HAP-1 (cell line): ENCODE measurements around the gene NUDT19.
"Not testable (repeated sequence)": the region's sequence is repeated elsewhere in the genome, so short reads cannot be mapped to it uniquely, and the experiment has no call there.

ENCODE experiments used
- DNase-seq, 2 experiments: peaks; one replicate each; pipeline ENCODE4 v3.0.0-alpha.2; 2016 to 2020; ENCODE audit warnings: low spot score in 2 of 2
- H3K27me3 ChIP-seq: fragments of 250-450 bp; sonication (Bioruptor Pico); 2 replicates; pipeline ENCODE4 v1.5.1; 2020; ENCODE audit warnings: low read depth, mild to moderate bottlenecking, moderate library complexity
- H3K36me3 ChIP-seq: fragments of 250-450 bp; sonication (Bioruptor Pico); replicated peaks from 2 replicates; pipeline ENCODE4 v1.5.1; 2020; ENCODE audit warnings: mild to moderate bottlenecking
- H3K4me1 ChIP-seq: fragments of 250-450 bp; sonication (Bioruptor Pico); 2 replicates; pipeline ENCODE4 v1.5.1; 2020; ENCODE audit warnings: mild to moderate bottlenecking
- H3K4me3 ChIP-seq: fragments of 250-450 bp; sonication (Bioruptor Pico); 2 replicates; pipeline ENCODE4 v1.5.1; 2020; ENCODE audit warnings: mild to moderate bottlenecking, moderate library complexity
- H3K9me3 ChIP-seq: fragments of 250-450 bp; sonication (Bioruptor Pico); 2 replicates; pipeline ENCODE4 v1.5.1; 2020; ENCODE audit warnings: mild to moderate bottlenecking, moderate library complexity
- in situ Hi-C: fragments of 300-500 bp; cut with MboI; formaldehyde crosslinking; loops from 3 replicates; pipeline ENCODE4 v1.14.3; 2020; ENCODE audit warnings: low sequenced_read_pairs, inconsistent platforms, mixed read lengths

Gene NUDT19

DNA sequence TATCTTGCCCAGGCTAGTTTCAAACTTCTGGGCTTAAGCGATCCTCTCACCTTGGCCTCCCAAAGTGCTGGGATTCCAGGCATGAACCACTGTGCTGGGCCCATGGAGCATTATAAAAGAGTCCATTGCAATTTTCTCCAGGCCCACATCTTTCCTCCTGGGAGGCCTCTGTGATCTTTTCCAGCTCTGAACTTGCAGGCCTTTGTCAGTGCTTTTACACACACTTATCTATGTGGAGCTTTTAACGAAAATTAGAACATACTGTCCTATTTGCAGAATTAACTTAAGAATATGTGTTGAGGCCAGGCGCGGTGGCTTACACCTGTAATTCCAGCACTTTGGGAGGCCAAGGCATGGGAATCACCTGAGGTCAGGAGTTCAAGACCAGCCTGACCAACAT is 51.8 kb downstream of the NUDT19 start:
- in situ Hi-C loops = no loop called here
- DNase-seq = no peak
- H3K4me1 ChIP-seq = no peaks in the 10 kb centered on the region
- peaks cover 3% of the 10 kb centered on the region; the same call in 1 of the 2 replicates for H3K27me3 ChIP-seq
- no peaks in the 10 kb centered on the region for H3K9me3 ChIP-seq
- no peaks in the 10 kb centered on the region for H3K36me3 ChIP-seq
- no peak overlapping the region for H3K4me3 ChIP-seq

GRCh38 chr19:32744555-32745325 is 53.1 kb downstream of the NUDT19 start:
- in situ Hi-C loops = no loop called here
- no peaks in the 10 kb centered on the region for H3K36me3 ChIP-seq
- no peak overlapping the region for H3K4me3 ChIP-seq
- no peaks in the 10 kb centered on the region for H3K4me1 ChIP-seq
- peaks cover 3% of the 10 kb centered on the region; the same call in 1 of the 2 replicates for H3K27me3 ChIP-seq
- no peak for DNase-seq
- H3K9me3 ChIP-seq = no peaks in the 10 kb centered on the region

- H3K9me3 ChIP-seq, DNase-seq, H3K36me3 ChIP-seq, H3K4me3 ChIP-seq, in situ Hi-C loops, H3K4me1 ChIP-seq, H3K27me3 ChIP-seq: not testable (repeated sequence)
Observed at GRCh38 chr19:32745594-32746251, 54.1 kb downstream of the NUDT19 start.

DNA sequence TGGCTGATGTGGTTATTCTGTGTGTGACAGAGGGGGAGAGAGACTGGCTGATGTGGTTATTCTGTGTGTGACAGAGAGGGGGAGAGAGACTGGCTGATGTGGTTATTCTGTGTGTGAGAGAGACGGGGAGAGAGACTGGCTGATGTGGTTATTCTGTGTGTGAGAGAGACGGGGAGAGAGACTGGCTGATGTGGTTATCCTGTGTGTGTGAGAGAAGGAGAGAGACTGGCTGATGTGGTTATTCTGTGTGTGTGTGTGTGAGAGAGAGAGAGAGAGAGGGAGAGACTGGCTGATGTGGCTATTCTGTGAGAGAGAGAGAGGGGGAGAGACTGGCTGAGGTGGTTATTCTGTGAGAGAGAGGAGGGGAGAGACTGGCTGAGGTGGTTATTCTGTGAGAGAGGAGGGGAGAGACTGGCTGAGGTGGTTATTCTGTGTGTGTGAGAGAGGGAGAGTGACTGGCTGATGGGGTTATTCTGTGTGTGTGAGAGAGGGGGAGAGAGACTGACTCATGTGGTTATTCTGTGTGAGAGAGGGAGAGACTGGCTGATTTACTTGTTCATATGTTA is 55.1 kb downstream of the NUDT19 start:
- H3K4me1 ChIP-seq, H3K4me3 ChIP-seq, H3K9me3 ChIP-seq, H3K27me3 ChIP-seq, DNase-seq, H3K36me3 ChIP-seq, in situ Hi-C loops: not testable (repeated sequence)

DNA sequence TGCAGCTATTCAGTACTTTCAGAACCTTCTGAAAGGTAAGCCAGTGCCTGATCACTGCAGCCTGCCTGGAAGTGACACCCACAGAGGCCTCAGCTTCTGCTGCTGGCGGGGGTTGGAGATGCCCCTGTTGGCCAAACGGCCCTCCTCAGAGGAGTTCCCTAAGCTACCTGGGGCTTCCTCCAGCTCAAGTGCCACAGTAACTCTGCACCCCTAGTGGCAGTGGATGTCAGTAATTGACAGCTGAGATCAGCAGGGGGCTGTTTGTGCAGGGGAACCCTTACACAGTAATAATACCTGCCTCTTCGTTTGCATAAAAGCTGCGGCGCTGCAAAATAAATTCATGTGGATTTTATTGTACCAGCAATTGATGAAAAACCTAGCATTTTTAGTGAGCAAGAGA is 56.9 kb downstream of the NUDT19 start:
- Histone ChIP-seq H3K4me3 (no peak overlapping the region), H3K36me3 (no peaks in the 10 kb centered on the region), H3K27me3 (peaks cover 5% of the 10 kb centered on the region; the same call in 1 of the 2 replicates), H3K9me3 (no peaks in the 10 kb centered on the region), H3K4me1 (no peaks in the 10 kb centered on the region)
- in situ Hi-C loops = no loop called here
- peak in 1 of 2 experiments; percentile 14 for DNase-seq

DNA sequence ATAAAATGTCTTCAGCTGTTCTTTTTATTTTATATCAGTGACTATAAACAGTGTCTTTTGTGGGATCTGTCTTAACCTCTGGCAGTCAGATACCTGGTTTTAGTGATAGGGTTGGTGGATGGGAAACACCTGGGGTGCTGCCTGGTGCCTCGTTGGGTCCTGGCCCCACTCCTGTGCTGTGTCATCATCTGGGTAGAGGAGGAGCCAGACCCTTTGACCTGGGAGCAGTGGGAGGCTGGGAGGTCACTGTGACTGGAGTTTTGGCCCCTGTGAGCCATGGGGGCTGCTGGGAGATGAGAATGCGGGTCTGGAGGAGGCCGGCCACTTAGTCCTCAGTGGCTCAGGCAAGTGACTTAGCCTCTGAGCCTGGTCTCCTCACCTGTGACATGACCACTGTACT is 57.3 kb downstream of the NUDT19 start:
- H3K36me3 ChIP-seq = no peaks in the 10 kb centered on the region
- no peak for DNase-seq
- in situ Hi-C loops = no loop called here
- no peaks in the 10 kb centered on the region for H3K4me1 ChIP-seq
- no peaks in the 10 kb centered on the region for H3K9me3 ChIP-seq
- no peak overlapping the region for H3K4me3 ChIP-seq
- peaks cover 5% of the 10 kb centered on the region; the same call in 1 of the 2 replicates for H3K27me3 ChIP-seq

GRCh38 chr19:32749361-32749760 is 57.7 kb downstream of the NUDT19 start:
- Histone ChIP-seq H3K4me3 (no peak overlapping the region), H3K36me3 (no peaks in the 10 kb centered on the region), H3K27me3 (peaks cover 5% of the 10 kb centered on the region; the same call in 1 of the 2 replicates), H3K4me1 (no peaks in the 10 kb centered on the region), H3K9me3 (no peaks in the 10 kb centered on the region)
- no peak for DNase-seq
- in situ Hi-C loops = no loop called here

DNA sequence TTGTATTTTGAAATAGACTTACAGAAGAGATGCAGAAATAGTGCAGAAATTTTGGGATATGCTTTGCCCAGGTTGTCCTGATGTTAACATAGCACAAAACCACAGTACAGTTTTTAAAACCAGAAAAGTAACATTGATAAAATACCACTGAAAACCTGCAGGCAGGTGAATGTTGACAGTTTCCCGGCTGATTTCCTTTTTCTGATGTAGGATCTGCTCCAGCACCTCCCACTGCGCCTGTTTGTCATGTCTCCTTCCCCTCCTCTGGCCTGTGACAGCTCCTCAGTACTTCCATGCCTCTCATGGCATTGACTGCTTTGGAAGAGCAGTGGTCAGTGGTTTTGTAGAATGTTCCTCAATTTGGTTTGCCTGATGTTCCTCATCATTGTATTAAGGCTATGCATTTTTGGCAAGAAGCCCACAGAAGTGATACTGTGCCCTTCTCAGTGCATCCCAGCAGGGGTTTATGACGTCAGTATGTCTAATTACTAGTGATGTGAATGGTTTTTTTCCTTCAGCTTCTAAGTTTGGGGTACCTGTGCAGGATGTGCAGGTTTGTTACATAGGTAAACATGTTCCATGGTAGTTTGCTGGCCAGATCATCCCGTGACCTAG is 58.9 kb downstream of the NUDT19 start:
- no peak for DNase-seq
- no peaks in the 10 kb centered on the region for H3K9me3 ChIP-seq
- peaks cover 5% of the 10 kb centered on the region; the same call in 1 of the 2 replicates for H3K27me3 ChIP-seq
- no peaks in the 10 kb centered on the region for H3K36me3 ChIP-seq
- no peak overlapping the region for H3K4me3 ChIP-seq
- no peaks in the 10 kb centered on the region for H3K4me1 ChIP-seq
- in situ Hi-C loops = no loop called here

- H3K36me3 ChIP-seq = no peaks in the 10 kb centered on the region
- no peaks in the 10 kb centered on the region for H3K4me1 ChIP-seq
- no peak for DNase-seq
- no peaks in the 10 kb centered on the region for H3K9me3 ChIP-seq
- no peak overlapping the region for H3K4me3 ChIP-seq
- peaks cover 5% of the 10 kb centered on the region; the same call in 1 of the 2 replicates for H3K27me3 ChIP-seq
- in situ Hi-C loops = no loop called here
Observed at GRCh38 chr19:32751066-32751465, 59.4 kb downstream of the NUDT19 start.

DNA sequence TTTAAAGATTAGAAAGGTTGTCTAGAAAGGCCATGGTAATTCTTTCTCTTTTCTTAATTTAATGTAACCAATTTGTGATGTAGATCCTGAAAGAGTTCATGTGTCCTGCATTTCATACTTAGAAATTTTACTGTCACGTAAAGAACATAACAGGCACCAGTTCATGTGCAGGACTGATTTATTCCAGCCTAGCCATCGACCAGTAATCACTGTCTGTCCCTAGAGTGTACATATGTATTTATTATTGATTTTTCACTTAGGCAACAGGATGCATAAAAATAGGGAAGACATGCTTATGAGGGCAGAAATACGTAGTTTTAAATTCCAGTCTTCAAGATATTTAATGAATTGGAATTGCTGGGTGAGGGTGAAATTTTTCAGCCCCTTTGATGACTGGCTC is 65.6 kb downstream of the NUDT19 start:
- no peaks in the 10 kb centered on the region for H3K4me1 ChIP-seq
- in situ Hi-C loops = no loop called here
- H3K27me3 ChIP-seq = no peaks in the 10 kb centered on the region
- no peaks in the 10 kb centered on the region for H3K36me3 ChIP-seq
- no peak for DNase-seq
- no peaks in the 10 kb centered on the region for H3K9me3 ChIP-seq
- H3K4me3 ChIP-seq = no peak overlapping the region
